GM19328 (cell line): Measurements from ENCODE around the gene SPATA6L.
"Not testable (repeated sequence)": the region's sequence is repeated elsewhere in the genome, so short reads cannot be mapped to it uniquely, and the experiment has no call there.

Experiments
- ATAC-seq: cut with Tn5 transposase; IDR thresholded peaks from one replicate; pipeline ENCODE4 v1.9.1; 2021; ENCODE audit warnings: mild to moderate bottlenecking, moderate library complexity; ENCODE audit not compliant: unreplicated experiment

SPATA6L gene

DNA sequence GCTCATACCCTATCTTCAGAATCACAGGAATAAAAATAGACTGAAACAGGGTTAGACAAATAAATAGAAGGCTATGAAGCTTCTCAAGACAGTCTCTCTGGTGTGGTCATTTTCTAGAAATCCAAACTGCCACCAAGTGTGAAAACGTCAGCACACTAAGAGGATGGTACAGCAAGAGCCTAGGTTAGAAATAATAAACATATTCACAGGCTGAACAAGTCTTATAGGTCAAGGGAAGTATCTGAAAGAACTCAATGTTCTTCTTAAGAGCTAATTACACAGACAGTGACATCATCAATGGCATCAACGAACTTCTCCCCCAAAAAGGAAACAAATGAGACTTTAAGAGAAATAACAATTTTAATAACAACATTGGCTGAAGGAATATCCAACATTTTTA is 26.9 kb downstream of the SPATA6L start:
- no peak for ATAC-seq

DNA sequence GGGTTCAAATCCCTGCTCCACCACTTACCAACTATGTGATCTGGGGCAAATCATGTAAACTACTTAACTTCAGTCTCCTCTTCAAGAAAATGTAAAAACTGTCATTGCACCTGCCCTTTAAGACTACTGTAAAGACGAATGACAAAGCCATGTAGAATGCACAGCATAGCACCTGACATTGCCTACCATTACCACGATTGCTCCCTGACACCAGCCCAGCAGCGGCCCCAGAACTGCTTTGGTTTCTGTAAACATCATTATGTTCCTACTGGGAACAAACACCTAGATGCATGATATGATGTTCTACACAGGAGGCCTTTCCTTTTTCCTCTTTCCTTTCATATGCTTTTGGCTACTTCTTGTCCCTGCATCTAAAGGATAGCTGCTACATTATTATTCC is 27.3 kb downstream of the SPATA6L start:
- no peak for ATAC-seq

DNA sequence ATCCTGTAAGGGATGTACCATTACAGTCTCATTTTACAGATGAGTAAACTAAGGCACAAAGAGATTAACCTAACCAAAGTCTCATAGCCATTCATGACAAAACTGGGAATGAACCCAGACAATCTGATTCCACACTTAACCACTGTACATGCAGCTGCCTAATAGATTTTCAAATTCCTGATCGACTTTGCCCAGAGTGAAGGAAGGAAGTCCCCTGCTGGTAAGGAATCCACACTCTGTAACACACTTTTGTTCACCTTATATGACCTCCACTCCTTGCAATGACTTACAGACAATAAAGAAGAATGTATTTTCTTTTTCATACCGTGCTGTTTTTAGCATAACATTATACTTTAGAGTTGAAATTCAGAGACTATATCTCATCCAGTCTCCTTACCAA is 35.4 kb downstream of the SPATA6L start:
- no peak for ATAC-seq

DNA sequence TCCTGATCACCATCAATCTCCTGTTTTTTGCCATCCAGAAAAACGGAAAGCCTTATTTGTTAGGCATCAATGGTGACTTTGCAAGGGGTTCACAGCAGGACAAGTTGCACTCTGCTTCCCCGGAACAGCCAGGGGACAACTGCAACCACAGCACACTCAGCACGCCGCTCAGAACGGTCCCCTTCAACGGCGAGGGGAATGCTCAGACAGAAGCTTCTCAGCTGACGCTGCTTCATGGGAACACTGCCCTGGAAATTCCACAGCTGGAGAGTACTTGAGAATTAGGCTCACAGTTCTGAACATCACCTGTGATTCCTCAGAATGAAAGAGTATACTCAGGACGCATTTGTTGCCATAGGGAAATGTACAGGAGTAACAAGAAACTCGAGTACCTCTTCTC is 44.3 kb downstream of the SPATA6L start:
- ATAC-seq: no peak

DNA sequence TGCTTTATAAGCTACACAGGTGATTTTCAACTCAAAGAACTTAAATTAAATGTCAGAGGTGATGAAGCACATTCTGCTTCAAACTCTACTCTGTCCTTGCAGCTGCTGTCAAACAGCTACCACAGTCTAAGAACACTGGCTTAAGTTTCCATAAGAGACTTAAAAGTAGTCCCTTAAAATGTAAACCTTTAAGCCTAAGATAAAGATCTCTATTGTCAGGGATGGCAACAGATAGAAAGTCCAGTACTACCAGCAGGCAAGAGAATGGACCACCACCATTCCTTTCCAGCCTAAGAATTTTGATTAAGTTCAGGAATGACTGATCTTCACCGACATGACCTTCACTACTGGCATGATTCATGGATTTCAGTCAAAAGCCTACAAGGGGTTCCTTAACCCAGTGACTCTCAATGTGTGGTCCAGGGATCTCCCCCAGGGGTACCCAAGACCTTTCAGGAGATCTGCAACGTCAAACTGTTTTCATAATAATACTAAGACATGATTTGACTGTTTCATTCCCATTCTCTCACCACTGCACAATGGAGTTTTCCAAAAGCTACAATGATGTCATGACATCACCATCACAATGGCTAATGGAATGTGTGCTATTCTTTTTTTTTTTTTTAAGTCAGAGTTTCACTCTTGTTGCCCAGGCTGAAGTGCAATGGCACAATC is 45.3 kb downstream of the SPATA6L start:
- no peak for ATAC-seq

DNA sequence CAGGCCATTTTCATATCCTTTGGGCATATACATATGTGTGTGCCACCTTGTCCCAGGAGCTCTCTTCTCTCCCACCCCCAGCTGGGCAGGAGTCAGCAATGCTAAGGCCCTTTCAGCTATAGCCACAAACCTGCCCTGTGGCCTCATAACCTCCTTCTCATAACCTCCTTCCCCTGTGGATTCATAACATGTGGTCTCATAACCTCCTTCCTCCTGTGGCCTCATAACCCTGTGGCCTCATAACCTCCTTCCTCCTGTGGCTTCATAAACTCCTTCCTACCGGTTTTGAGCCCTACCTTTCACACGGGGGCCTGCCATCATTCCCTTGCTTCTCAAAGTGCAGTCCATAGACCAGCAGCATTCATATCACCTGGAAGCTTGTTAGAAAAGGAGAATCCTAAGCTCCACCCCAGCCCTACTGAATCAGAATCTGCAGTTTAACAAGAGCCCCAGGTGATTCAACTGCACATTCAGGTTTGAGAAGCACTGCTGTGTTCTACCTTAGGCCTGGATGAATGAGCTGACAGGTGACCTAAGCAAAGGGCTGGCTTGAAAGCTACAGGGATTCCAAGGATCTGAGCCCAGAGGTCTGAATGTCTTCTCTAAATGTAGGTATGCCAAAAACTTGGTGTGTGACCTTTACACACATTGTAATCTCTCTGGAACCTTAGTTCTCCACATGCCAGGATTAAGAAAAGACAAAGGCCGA is 46.1 kb downstream of the SPATA6L start:
- no peak for ATAC-seq

DNA sequence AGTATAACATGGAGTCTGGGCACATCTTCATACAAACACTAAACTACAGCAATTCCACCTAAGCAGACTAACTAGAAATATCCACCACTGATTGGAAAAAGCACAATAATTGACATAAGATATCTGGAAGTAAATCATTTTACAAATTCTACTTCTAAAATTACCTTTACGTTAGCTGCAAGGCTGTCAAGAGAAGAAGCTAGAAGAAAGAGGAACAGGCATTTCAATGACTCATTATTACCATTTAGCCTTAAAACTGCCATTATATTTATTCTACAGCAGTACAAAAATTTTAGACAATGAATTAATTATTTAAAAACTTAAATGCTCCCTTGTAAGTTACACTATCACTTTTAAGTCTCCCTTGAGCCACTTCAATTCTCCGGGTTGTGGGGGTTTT is 47.6 kb downstream of the SPATA6L start:
- no peak for ATAC-seq

DNA sequence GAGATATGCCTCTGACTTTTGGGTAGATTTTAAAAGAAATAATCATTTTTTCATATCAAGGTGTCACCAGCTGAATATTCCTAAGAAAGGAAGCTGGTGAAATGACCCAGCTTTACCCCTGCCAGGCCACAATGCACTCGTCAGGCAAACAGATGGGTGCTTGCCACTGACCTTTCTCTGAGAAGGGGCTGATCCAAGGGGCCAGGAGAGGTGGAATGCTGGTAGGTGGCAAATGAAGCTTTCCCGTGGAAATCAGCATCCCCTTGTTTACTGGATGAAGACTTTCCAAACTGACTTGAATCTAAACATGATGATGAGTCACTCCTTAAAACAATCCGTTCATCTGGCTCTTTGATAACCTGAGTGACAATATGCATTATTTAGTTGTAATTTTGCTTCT is 48.5 kb downstream of the SPATA6L start:
- no peak for ATAC-seq

DNA sequence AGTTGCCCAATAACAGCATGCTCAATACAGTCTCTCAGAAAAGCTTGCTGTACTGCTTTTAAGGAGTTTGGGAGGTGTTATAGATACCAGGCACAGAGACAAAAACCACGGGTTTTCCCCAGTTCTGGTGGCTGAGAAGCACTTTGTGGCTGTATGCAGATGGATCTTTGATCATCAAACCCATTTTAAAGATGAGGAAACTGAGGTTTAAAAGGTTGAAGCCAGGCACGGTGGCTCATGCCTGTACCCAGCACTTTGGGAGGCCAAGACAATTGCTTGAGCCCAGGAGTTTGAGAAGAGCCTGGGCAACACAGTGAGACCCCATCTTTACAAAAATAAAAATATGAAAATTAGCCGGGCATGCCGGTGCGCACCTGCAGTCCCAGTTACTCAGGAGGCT is 50.5 kb downstream of the SPATA6L start:
- no peak for ATAC-seq

DNA sequence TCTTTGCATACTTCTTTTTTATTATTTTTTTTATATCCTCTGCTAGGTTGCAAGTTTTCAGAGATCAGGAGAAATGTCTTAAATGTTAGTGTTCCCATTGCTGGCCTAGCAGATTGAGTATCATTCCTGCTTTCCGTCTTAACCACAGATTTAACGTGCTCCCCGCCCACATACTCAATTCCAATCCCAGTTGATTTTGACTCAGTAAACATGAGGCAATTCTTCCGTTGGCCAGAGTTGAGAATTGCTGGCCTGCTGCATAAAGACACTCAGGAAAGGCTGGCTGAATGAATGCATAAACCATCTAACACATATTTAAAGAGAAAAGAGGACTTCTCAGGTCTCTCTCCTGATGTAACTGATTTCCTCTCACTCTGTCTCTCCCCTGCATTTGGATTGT is 51.0 kb downstream of the SPATA6L start:
- ATAC-seq: no peak

DNA sequence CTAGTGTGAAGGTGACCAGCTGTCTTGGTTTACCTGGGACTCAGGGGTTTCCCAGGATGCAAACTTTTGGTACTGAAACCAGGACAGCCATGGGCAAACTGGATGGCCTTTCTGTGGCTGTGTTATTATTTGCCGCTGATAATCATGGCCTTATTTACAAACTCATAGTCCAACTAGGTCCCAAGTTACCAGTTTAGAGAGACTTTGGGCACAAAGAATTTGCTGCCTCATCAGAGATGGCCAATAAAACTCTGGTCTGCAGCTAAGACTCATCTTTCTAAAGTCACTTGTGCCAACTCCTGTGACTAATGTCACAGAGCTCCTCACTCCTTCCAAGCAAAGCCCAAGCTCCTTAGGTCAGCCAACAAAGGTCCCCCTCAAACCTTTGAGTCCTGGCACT is 51.7 kb downstream of the SPATA6L start:
- no peak for ATAC-seq

DNA sequence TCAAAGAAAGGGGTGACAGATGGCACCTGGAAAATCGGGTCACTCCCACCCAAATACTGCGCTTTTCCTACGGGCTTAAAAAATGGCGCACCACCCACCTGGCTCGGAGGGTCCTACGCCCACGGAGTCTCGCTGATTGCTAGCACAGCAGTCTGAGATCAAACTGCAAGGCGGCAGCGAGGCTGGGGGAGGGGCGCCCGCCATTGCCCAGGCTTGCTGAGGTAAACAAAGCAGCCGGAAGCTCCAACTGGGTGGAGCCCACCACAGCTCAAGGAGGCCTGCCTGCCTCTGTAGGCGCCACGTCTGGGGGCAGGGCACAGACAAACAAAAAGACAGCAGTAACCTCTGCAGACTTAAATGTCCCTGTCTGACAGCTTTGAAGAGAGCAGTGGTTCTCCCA is 60.2 kb downstream of the SPATA6L start:
- not testable (repeated sequence) for ATAC-seq

DNA sequence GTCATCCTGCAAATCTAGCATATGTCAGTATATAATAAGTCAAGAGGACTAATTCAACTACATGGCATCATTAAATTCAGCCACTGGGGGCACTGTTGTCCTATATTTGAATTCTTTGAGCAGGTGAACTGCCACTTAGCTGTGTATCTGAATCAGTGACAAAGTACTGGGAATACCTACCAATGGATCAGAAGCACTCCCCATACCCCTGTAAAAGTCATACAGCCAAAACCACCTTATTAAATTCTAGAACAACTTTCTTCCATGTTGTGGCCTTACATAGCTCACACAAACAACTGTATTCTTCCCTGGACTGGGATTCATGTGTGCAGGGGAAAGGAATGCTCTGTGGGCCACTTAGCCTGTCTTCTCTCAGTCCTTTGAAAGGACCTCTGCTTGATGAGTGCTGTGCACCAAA is 61.6 kb downstream of the SPATA6L start:
- peak; percentile 67 for ATAC-seq

DNA sequence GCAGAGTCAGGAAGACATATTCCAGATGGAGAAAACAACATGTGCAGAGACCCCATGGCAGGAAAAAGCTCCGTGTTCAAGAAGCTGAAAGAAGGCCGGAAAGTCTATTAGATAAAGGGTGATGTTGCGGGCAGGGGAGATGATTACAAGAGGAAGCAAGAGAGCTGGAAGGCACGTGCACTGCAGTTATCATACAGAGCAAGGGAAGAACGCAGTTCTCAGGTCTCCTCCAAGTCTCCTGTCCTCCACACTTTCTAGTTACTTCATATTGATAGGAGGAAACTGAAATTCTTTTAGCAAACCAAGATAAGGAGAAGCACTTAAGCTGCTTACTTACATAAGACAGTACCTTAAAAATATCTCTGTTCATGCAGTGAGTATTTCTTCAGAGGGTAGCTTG is 62.5 kb downstream of the SPATA6L start:
- ATAC-seq: no peak

DNA sequence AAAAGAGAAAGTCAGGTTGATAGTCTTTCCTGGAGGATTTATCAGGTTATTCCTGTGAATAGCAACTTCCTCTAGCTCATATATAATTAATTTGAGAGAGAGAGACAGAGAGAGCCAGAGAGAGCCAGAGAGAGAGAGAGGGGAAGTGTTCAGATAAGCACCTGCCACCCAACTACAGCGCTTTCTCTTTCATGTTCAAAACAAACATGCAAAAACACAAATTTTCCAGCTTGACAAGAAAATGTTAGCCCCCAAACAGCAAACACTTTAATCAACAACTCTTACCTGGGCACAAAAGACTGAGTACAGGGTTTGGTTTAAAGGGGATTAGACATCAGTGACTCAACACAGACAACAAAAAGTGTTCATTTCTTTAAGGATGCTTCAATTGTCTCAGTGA is 65.9 kb downstream of the SPATA6L start:
- no peak for ATAC-seq

DNA sequence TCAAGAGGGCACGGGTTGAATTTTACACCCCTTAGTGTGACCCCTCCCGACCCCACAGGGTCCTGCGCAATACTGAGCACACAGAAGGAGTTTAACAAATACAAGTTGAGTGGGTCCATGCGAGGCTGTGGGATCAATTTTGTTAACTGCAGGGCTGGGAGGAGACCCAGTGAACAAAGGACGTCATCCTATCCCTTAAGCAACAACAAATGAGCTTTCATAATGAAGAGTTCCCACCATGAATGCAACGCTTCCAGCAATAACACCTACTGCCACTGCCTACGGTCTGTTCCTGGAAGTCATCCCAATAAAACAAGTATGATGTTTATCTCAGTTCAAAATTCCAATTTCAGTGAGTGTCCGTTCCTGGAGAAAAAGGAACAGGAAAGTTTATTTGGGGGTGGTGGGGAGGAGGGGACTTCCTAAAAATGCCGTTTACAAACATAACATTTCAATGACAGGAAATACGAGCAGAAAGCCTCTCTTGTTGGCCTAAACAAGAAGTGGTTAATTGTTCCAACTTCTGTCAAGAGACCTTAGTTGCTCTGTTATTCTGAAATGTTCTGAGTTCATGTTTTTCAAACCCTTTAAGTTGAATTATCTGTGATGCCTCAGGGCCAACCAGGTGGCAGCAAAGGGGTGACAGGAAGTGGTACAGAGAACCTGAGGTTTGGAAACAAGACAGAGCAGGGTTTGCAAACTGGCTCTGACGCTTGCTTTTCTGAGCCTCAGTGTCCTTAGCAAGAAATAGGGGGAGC is 69.9 kb downstream of the SPATA6L start:
- no peak for ATAC-seq

DNA sequence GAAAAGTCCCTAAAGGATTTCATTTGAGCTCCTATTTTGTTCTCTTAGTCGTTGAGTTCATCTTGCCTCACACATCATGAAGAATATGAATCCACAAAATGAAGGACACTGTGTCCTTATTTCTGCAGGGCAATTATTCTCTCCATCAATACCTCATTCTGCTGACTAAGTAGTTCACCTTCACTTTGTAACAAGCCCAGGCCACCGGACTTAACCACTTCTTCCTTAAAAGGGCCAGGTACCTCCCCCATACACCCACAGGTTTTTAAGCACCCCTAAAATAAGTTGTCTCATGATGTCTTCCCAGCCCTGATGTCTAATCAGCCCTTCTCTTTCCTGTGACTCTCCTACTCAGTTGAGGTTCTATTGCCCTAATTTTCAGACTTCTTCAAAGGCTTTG is 71.3 kb downstream of the SPATA6L start:
- ATAC-seq: no peak

DNA sequence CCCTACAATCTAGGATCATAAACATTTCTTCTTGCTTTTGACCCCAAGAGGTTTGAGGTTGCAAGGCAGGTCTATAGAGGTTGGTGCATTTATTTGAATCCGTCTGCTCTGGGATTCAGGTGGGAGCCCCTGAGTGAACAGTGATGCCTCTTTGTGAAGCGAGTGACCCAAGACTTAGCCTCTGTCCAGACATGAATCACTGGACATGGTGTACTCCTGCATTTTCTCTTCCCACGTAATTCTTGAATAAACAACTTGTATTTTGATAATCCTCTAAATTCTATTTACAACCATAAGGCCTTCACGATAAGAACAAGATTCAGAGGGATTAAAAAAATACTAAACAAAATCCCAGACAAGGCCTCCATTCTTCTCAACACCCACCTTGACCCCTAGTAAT is 71.7 kb downstream of the SPATA6L start:
- ATAC-seq: no peak

DNA sequence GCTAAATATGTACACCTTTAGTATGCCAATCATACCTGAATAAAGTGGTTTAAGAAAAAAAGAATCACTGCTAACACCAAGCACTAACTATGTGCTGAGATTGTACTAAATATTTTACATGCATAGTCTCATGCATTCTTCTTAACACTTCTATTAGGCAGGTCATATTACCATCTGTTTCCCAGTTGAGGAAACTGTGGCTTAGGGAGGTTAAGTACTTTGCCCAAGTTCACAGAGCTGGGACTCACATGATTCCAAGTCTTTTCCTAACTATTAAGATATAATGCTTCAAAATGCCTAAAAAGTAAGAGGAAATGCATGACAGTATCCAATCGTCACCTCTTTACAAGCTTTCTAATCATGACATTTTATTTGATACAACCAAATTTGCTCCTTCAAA is 73.4 kb downstream of the SPATA6L start:
- ATAC-seq: no peak

DNA sequence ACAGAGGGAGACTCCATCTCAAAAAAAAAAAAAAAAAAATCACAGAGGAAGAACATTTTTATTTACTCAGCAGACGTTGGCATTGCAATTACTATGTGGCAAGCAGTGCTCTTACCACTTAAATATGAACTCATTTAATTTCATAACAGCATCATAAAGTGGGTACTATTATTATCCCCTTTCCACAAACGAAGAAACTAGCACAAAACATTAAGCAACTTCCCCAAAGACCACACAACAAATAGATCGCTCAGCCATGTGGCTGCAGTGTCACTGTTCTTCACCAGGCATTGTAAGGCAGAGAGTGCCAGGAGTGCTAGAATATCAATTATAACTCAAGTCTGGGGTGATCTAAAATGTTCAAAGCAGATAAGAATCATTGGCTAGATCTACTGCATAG is 74.0 kb downstream of the SPATA6L start:
- no peak for ATAC-seq

DNA sequence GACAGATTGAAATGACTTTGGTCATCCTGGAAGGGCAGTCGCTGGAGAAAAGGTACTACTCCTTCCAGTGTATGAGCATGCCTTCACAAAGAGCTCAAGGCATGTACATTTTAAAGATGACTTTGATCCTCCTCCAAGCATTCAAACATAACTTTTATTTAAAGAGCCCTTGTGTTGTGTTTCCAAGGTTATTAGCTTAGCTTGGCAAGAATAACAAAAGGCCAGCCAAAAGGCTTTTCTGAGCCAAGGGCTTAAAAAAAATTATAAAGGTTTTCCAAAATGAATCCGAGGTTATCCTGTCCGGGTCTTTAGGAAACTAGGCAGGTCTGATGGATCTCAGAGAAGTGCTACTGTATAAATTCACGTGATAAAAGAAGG is 75.2 kb downstream of the SPATA6L start:
- no peak for ATAC-seq

DNA sequence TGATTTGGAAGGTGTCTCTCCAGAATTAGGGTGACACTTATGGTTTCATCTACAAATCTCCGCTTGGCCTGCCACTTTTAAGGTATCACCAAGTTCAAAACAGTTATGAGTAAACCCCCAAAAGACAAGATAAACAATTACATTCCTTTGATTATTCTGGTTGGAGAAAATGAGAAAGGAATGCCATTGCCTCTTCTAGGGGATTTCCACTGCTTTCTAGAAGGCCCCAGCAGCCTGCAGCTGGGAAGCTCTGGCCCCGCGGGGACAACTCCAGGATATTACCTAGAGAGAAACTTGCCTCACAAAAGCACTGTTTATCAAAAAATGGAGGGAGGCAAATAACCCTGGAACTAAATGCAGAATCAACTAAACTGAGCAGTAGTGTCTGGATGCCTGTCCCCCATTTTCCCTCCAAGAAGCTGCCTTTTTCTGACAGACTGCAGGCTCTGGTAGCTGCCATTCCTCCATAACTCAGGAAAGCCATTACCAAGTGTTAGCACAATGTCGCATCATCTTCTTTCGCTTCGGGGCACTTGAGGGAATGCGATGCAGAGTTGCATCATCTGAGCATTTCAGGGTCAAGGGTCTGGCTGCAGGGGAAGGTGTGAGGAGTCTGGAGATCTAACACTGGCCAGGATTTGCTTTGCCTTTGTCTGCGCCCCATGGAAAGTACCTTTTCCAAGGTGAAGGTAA is 75.7 kb downstream of the SPATA6L start:
- ATAC-seq: no peak
